Suprapubic skin (tissue), 4 donors: Measurements from ENCODE around the gene PHF3. TPM values are rescaled to one million over a fixed set of nuclear protein-coding genes. Genes with fewer than 3 reads are reported as not detected.
"Not testable (repeated sequence)": the region's sequence is repeated elsewhere in the genome, so short reads cannot be mapped to it uniquely, and the experiment has no call there.

ENCODE experiments used
- DNase-seq, 2 donors: peaks; one replicate each; pipeline ENCODE4 v3.0.0-alpha.2; 2019; ENCODE audit warnings: low spot score in 2 of 2
- H3K27ac ChIP-seq: fragments of 200-600 bp; sonication (generic); one replicate; pipeline ENCODE4 v1.5.1; 2019
- H3K27me3 ChIP-seq: fragments of 200-600 bp; sonication (generic); one replicate; pipeline ENCODE4 v1.5.1; 2019
- H3K36me3 ChIP-seq: fragments of 200-600 bp; sonication (generic); one replicate; pipeline ENCODE4 v1.5.1; 2019
- H3K4me1 ChIP-seq: fragments of 200-600 bp; sonication (generic); one replicate; pipeline ENCODE4 v1.5.1; 2019
- H3K4me3 ChIP-seq: fragments of 200-600 bp; sonication (generic); one replicate; pipeline ENCODE4 v1.5.1; 2019; ENCODE audit warnings: mild to moderate bottlenecking
- H3K9me3 ChIP-seq: fragments of 200-600 bp; sonication (generic); one replicate; pipeline ENCODE4 v1.5.1; 2019
- CTCF ChIP-seq, 2 donors: fragments of 200-600 bp in 1 of 2; fragments of 450-650 bp in 1 of 2; sonication (generic) in 1 of 2; IDR thresholded peaks; one replicate each; pipeline ENCODE4 v1.5.1; 2016 to 2019; ENCODE audit warnings: antibody characterized with exemption in 2 of 2, mild to moderate bottlenecking in 1 of 2, moderate library complexity in 1 of 2
- EP300 ChIP-seq: sonication (generic); formaldehyde crosslinking; IDR thresholded peaks from one replicate; pipeline ENCODE4 v1.6.1; 2017; ENCODE audit warnings: antibody characterized with exemption
- POLR2A ChIP-seq, 2 donors: fragments of 450-650 bp; IDR thresholded peaks; one replicate each; pipeline ENCODE4 v1.6.1; 2017; ENCODE audit warnings: antibody characterized with exemption in 2 of 2, mild to moderate bottlenecking in 2 of 2, moderate library complexity in 2 of 2
- POLR2AphosphoS5 ChIP-seq, 3 donors: sonication (generic); formaldehyde crosslinking; IDR thresholded peaks; one replicate each; pipeline ENCODE4 v1.6.1; 2017; ENCODE audit warnings: antibody characterized with exemption in 3 of 3
- WGBS: methylation state at CpG from one replicate; pipeline ENCODE4 v1.1.5; 2018; 5-methylcytosine and 5-hydroxymethylcytosine counted together
- total RNA-seq, 4 donors: library from RNA; depleted of rRNA; stranded (reverse); fragments of >200 nt; gene quantifications; one replicate each; pipeline ENCODE4 v1.1.0, GENCODE V29; 2016

Gene PHF3
- total RNA-seq, 4 donors from 2014 or later, result 38.1 to 98.5 (median 49.3) TPM

GRCh38 chr6:63743691-63744090, 108.1 kb downstream of the PHF3 start:
- Histone ChIP-seq H3K4me1 (no peaks in the 10 kb centered on the region), H3K36me3 (no peaks in the 10 kb centered on the region), H3K9me3 (no peaks in the 10 kb centered on the region), H3K27ac (no peak overlapping the region), H3K27me3 (no peaks in the 10 kb centered on the region), H3K4me3 (no peak overlapping the region)
- no peak for DNase-seq
- no peak for TF ChIP-seq EP300
- TF ChIP-seq POLR2A (IDR thresholded peaks at IDR 0.05), result no peak
- no peak for TF ChIP-seq CTCF (IDR thresholded peaks at IDR 0.05)
- no peak for TF ChIP-seq POLR2AphosphoS5 (IDR thresholded peaks at IDR 0.05)

- Histone ChIP-seq H3K27me3 (no peaks in the 10 kb centered on the region), H3K4me1 (no peaks in the 10 kb centered on the region), H3K27ac (no peak overlapping the region), H3K9me3 (no peaks in the 10 kb centered on the region), H3K36me3 (no peaks in the 10 kb centered on the region), H3K4me3 (no peak overlapping the region)
- TF ChIP-seq EP300, result no peak
- no peak for TF ChIP-seq POLR2AphosphoS5 (IDR thresholded peaks at IDR 0.05)
- TF ChIP-seq POLR2A (IDR thresholded peaks at IDR 0.05), result no peak
- no peak for TF ChIP-seq CTCF (IDR thresholded peaks at IDR 0.05)
- WGBS, result 83% methylated on average over 4 of the region's 4 CpGs
- DNase-seq, result no peak
Measured at GRCh38 chr6:63744810-63745209, 109.2 kb downstream of the PHF3 start.

GRCh38 chr6:63745784-63746183, 110.2 kb downstream of the PHF3 start:
- Histone ChIP-seq H3K36me3 (no peaks in the 10 kb centered on the region), H3K27me3 (no peaks in the 10 kb centered on the region), H3K4me1 (no peaks in the 10 kb centered on the region), H3K27ac (no peak overlapping the region), H3K9me3 (no peaks in the 10 kb centered on the region), H3K4me3 (no peak overlapping the region)
- no peak for TF ChIP-seq POLR2AphosphoS5 (IDR thresholded peaks at IDR 0.05)
- TF ChIP-seq CTCF (IDR thresholded peaks at IDR 0.05), result no peak
- TF ChIP-seq EP300, result no peak
- TF ChIP-seq POLR2A (IDR thresholded peaks at IDR 0.05), result no peak
- DNase-seq, result no peak

GRCh38 chr6:63750400-63750799, 114.8 kb downstream of the PHF3 start:
- DNase-seq, result no peak
- Histone ChIP-seq H3K27me3 (no peaks in the 10 kb centered on the region), H3K4me1 (no peaks in the 10 kb centered on the region), H3K9me3 (no peaks in the 10 kb centered on the region), H3K27ac (no peak overlapping the region), H3K4me3 (no peak overlapping the region), H3K36me3 (no peaks in the 10 kb centered on the region)
- WGBS, result 94% methylated on average over 2 of the region's 2 CpGs
- no peak for TF ChIP-seq POLR2A (IDR thresholded peaks at IDR 0.05)

- DNase-seq, H3K27me3 ChIP-seq, H3K27ac ChIP-seq, H3K36me3 ChIP-seq, H3K4me1 ChIP-seq, H3K9me3 ChIP-seq, H3K4me3 ChIP-seq: not testable (repeated sequence)
Measured at GRCh38 chr6:63757275-63757674, 121.7 kb downstream of the PHF3 start.

GRCh38 chr6:63757826-63758225, 122.2 kb downstream of the PHF3 start:
- H3K27me3 ChIP-seq, result no peaks in the 10 kb centered on the region
- no peak for TF ChIP-seq POLR2AphosphoS5 (IDR thresholded peaks at IDR 0.05)
- TF ChIP-seq POLR2A (IDR thresholded peaks at IDR 0.05), result no peak
- TF ChIP-seq CTCF (IDR thresholded peaks at IDR 0.05), result no peak
- TF ChIP-seq EP300, result no peak
- H3K4me3 ChIP-seq, result no peak overlapping the region
- no peaks in the 10 kb centered on the region for H3K9me3 ChIP-seq
- H3K4me1 ChIP-seq, result no peaks in the 10 kb centered on the region
- DNase-seq, result no peak
- WGBS, result 92% methylated on average over 1 of the region's 1 CpG
- peaks cover 8% of the 10 kb centered on the region for H3K36me3 ChIP-seq
- no peak overlapping the region for H3K27ac ChIP-seq
